ENCODE data around the gene ALDH3A1.

Gene ALDH3A1

GRCh38 chr17:19740933-19741332 is 7.2 kb downstream of the ALDH3A1 start:
- DNase-seq = no peak

GRCh38 chr17:19739241-19740201 is 8.6 kb downstream of the ALDH3A1 start:
- no peak for DNase-seq

GRCh38 chr17:19738757-19739156 is 9.3 kb downstream of the ALDH3A1 start:
- DNase-seq = no peak

GRCh38 chr17:19738073-19738449 is 10.0 kb downstream of the ALDH3A1 start:
- no peak for DNase-seq

- DNase-seq = no peak
These were observed 10.6 kb downstream of the ALDH3A1 start for GRCh38 chr17:19737305-19738072.

GRCh38 chr17:19736071-19736470 is 12.0 kb downstream of the ALDH3A1 start:
- DNase-seq = no peak

- no peak for DNase-seq
These were observed 14.1 kb downstream of the ALDH3A1 start for GRCh38 chr17:19733953-19734526.

- DNase-seq = no peak
These were observed 16.5 kb downstream of the ALDH3A1 start for GRCh38 chr17:19731626-19732025.

- no peak for DNase-seq
These were observed 17.3 kb downstream of the ALDH3A1 start for GRCh38 chr17:19730843-19731242.

GRCh38 chr17:19729900-19730299 is 18.2 kb downstream of the ALDH3A1 start:
- no peak for DNase-seq

GRCh38 chr17:19728084-19728495 is 20.0 kb downstream of the ALDH3A1 start:
- DNase-seq = peak; percentile 82

- DNase-seq = peak; percentile 9
These were observed 20.5 kb downstream of the ALDH3A1 start for GRCh38 chr17:19727501-19728078.

GRCh38 chr17:19726631-19727376 is 21.3 kb downstream of the ALDH3A1 start:
- DNase-seq = no peak

GRCh38 chr17:19725486-19725885 is 22.6 kb downstream of the ALDH3A1 start:
- no peak for DNase-seq

- no peak for DNase-seq
These were observed 23.3 kb downstream of the ALDH3A1 start for GRCh38 chr17:19724501-19725420.

GRCh38 chr17:19723964-19724363 is 24.1 kb downstream of the ALDH3A1 start:
- DNase-seq = peak; percentile 82

GRCh38 chr17:19720631-19721426 is 27.3 kb downstream of the ALDH3A1 start:
- DNase-seq = peak; percentile 20

GRCh38 chr17:19720210-19720475 is 28.0 kb downstream of the ALDH3A1 start:
- no peak for DNase-seq

- DNase-seq = no peak
These were observed 28.5 kb downstream of the ALDH3A1 start for GRCh38 chr17:19719355-19720209.
